CD4-positive, alpha-beta T cell treated with Interleukin-1 beta for 1 hour (primary cell): ENCODE measurements around the gene HAS3.
A peak's percentile ranks its signal among the peaks of the same experiment; 100 is the strongest.

Source experiments
- DNase-seq, 2 donors: peaks; one replicate each; pipeline ENCODE4 v3.0.0-alpha.2; 2020 to 2022

The HAS3 gene

GRCh38 chr16:69094501-69094900, 11.0 kb upstream of the HAS3 start:
- DNase-seq: no peak

DNA sequence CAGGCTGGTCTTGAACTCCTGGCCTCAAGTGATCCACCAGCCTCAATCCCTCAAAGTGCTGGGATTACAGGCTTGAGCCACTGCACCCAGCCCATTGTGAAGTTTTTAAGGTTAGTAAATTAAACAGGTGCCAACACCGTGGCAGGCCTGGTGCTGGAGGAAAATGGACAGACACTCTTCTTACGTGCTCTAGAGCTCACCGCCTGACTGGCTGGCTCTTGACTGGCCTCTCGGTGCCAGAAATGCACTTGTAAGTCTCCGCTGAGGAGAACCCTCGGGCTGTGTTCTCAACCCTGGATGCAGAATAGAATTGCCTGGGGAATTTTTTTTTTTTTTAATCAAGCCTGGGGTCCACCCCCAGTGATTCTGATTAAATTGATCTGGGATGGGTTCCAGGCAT, 10.3 kb upstream of the HAS3 start:
- DNase-seq: no peak

DNA sequence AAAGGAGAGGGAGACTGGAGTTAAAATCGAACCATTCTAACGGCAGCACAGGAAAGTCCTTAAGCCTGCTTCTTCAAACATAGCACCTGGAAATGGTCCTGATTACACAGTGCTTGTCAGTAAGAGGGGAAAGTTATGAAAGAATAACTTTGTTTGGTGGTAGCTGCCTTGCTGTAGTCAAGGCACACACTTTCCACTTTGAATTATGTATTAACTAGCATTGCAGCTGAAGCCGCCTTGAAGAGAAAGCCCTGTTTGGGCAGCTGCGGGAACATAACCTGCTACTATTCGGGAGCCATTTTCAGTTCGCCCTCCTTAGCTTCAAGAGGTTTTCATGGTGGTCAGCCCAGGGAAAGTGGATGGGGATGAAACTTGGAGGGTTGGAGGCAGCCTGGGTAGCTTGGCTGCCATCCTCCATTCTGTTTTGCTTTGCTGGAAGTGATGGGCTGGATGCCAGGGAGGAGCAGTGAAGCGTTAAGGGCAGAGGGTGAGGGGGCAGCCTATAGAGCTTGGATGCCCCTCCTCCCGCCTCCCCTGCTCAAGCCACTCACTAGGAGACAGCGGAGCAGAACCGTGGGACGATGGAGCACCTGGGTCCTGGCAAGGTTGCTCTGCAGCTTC, 5.3 kb upstream of the HAS3 start:
- DNase-seq: no peak

- DNase-seq: no peak
Measured at GRCh38 chr16:69106491-69107315, 1.2 kb downstream of the HAS3 start.

- DNase-seq: no peak
Measured at GRCh38 chr16:69107316-69107962, 2.0 kb downstream of the HAS3 start.

GRCh38 chr16:69108064-69108904, 2.8 kb downstream of the HAS3 start:
- DNase-seq: no peak

DNA sequence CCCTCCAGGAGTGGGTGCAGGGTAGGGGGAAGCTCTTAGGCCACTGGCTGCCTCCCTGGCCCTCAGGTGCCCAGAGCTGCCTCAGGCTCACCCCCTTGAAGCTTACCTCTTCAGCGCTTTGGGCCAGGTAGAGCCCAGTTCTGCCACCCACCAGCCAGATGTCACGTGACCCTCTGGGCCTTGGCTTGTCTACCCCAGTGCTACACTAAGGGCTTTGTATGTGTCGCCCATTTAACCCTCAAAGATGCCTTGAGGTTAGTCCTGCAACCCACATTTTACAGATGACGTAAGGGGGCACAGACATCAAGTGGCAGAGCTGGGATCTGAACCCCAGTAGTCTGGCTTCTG, 3.4 kb downstream of the HAS3 start:
- DNase-seq: no peak

- DNase-seq: no peak
Measured at GRCh38 chr16:69109486-69110270, 4.2 kb downstream of the HAS3 start.

GRCh38 chr16:69110406-69110805, 5.0 kb downstream of the HAS3 start:
- no peak for DNase-seq

- no peak for DNase-seq
Measured at GRCh38 chr16:69111216-69111875, 5.9 kb downstream of the HAS3 start.

DNA sequence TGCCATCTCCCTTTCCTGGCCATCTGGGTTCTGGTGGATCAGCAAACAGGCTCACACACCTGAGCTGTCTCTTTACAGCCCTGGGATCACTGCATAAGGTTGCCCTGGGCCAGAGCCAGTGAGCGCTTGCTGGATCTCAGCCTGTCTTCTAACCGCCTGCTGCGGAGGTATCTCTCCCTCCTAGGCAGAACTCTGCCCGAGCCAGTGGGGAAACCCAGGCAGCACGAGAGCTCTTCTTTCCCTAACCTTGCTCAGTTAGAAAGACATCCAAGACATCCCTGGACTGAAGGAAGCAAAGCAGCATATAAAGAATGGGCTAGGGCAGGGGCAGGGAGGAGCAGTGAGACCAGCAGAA, 6.4 kb downstream of the HAS3 start:
- DNase-seq: no peak

- DNase-seq: peak; percentile 32 to 35
Measured at GRCh38 chr16:69112285-69113129, 7.1 kb downstream of the HAS3 start.

GRCh38 chr16:69113216-69113615, 7.8 kb downstream of the HAS3 start:
- no peak for DNase-seq

DNA sequence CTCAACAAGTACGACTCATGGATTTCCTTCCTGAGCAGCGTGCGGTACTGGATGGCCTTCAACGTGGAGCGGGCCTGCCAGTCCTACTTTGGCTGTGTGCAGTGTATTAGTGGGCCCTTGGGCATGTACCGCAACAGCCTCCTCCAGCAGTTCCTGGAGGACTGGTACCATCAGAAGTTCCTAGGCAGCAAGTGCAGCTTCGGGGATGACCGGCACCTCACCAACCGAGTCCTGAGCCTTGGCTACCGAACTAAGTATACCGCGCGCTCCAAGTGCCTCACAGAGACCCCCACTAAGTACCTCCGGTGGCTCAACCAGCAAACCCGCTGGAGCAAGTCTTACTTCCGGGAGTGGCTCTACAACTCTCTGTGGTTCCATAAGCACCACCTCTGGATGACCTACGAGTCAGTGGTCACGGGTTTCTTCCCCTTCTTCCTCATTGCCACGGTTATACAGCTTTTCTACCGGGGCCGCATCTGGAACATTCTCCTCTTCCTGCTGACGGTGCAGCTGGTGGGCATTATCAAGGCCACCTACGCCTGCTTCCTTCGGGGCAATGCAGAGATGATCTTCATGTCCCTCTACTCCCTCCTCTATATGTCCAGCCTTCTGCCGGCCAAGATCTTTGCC, 9.0 kb downstream of the HAS3 start:
- no peak for DNase-seq

GRCh38 chr16:69114976-69115355, 9.5 kb downstream of the HAS3 start:
- no peak for DNase-seq

- no peak for DNase-seq
Measured at GRCh38 chr16:69115361-69115760, 9.9 kb downstream of the HAS3 start.

- DNase-seq: no peak
Measured at GRCh38 chr16:69115837-69116236, 10.4 kb downstream of the HAS3 start.

DNA sequence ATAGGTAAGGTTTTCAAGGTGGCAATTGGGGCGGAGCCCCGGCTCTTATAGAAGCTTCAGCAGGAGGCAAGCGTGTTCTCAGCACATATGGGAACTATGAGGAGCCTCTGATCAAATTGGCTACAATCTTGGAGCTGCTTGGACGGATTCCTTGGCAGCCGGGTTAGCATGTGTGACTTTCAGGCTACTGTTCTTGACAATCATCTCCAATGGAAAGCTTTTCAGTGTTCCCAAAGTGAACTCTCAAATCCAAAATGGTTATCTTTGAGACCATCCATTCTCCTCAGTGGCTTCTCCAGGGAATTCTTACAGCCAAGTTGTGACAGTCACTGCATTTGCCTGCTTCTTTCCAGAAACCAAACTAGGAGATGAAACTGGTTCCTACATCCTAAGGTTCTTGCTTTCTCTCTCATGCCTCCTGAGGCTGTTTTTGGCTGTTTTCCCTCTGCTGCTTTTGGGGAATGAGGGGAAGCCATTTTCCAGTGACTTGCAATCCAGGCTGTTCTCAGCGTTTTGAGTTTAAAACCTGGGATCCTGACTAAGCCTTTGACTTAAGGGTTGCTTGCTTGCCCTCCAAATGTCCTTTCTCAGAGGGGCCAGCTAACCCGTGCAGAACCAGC, 10.9 kb downstream of the HAS3 start:
- no peak for DNase-seq

- no peak for DNase-seq
Measured at GRCh38 chr16:69116906-69117305, 11.5 kb downstream of the HAS3 start.

GRCh38 chr16:69118468-69118867, 13.0 kb downstream of the HAS3 start:
- no peak for DNase-seq
